Measurements from ENCODE around the gene THRAP3.

GRCh38 chr1:36248250-36248894 lies 24.1 kb downstream of the THRAP3 start:
- TF ChIP-seq GATA3 (IDR thresholded peaks at IDR 0.05; ENCODE audit: low read depth, low read length) = no peak
- TF ChIP-seq GATA2 (IDR thresholded peaks at IDR 0.05; ENCODE audit: low read depth, low read length) = no peak

Measured in SH-SY5Y (cell line).